Suppressor macrophage (primary cell): ENCODE results near the gene MYBPC2.
"Not testable (repeated sequence)": the region's sequence is repeated elsewhere in the genome, so short reads cannot be mapped to it uniquely, and the experiment has no call there.

Experiments
- DNase-seq, 4 experiments: peaks; one replicate each; pipeline ENCODE4 v3.0.0-alpha.2; 2020 to 2022

MYBPC2 gene

GRCh38 chr19:50459638-50460037 lies 26.9 kb downstream of the MYBPC2 start:
- no peak for DNase-seq

GRCh38 chr19:50460161-50460765 lies 27.6 kb downstream of the MYBPC2 start:
- DNase-seq = no peak

- DNase-seq = peak; percentile 75 to 82 (median 82)
Observed at GRCh38 chr19:50461066-50461875, 28.6 kb downstream of the MYBPC2 start.

GRCh38 chr19:50462970-50463369 lies 30.3 kb downstream of the MYBPC2 start:
- no peak for DNase-seq

- no peak for DNase-seq
Observed at GRCh38 chr19:50464348-50464747, 31.7 kb downstream of the MYBPC2 start.

- DNase-seq = no peak
Observed at GRCh38 chr19:50465000-50465399, 32.3 kb downstream of the MYBPC2 start.

- DNase-seq = peak in 1 of 4 experiments; percentile 21
Observed at GRCh38 chr19:50465986-50466705, 33.5 kb downstream of the MYBPC2 start.

GRCh38 chr19:50466706-50467039 lies 34.0 kb downstream of the MYBPC2 start:
- DNase-seq = no peak

- no peak for DNase-seq
Observed at GRCh38 chr19:50467566-50467965, 34.9 kb downstream of the MYBPC2 start.

- no peak for DNase-seq
Observed at GRCh38 chr19:50468818-50469217, 36.1 kb downstream of the MYBPC2 start.

- DNase-seq = not testable (repeated sequence)
Observed at GRCh38 chr19:50473336-50473735, 40.6 kb downstream of the MYBPC2 start.

GRCh38 chr19:50475101-50475568 lies 42.4 kb downstream of the MYBPC2 start:
- DNase-seq = no peak

GRCh38 chr19:50475736-50476223 lies 43.1 kb downstream of the MYBPC2 start:
- no peak for DNase-seq

- DNase-seq = peak; percentile 93 to 96 (median 96)
Observed at GRCh38 chr19:50476224-50476906, 43.7 kb downstream of the MYBPC2 start, which contains the start of the genes EMC10 and GARIN5A. EMC10 (plus strand) TSS chr19:50476507; CDS start chr19:50476545, 38 bp downstream. GARIN5A (minus strand) TSS chr19:50476848; CDS start chr19:50476388, 460 bp downstream.

- no peak for DNase-seq
Observed at GRCh38 chr19:50476907-50477238, 44.2 kb downstream of the MYBPC2 start.

GRCh38 chr19:50477751-50478515 lies 45.2 kb downstream of the MYBPC2 start:
- no peak for DNase-seq

GRCh38 chr19:50478901-50479715 lies 46.4 kb downstream of the MYBPC2 start:
- DNase-seq = peak; percentile 14 to 40 (median 24)

- DNase-seq = no peak
Observed at GRCh38 chr19:50479761-50480251, 47.1 kb downstream of the MYBPC2 start.

- no peak for DNase-seq
Observed at GRCh38 chr19:50480281-50481111, 47.8 kb downstream of the MYBPC2 start.
